Activated B cell treated with CpG ODN at 0.5 μM for 24 hours (primary cell): ENCODE data around the gene ADAMTS10. TPM values are rescaled to one million over a fixed set of nuclear protein-coding genes. Genes with fewer than 3 reads are reported as not detected.
A peak's percentile ranks its signal among the peaks of the same experiment; 100 is the strongest.

Experiments
- ATAC-seq: fragments of 200-7000 bp; cut with Tn5 transposase; one replicate; pipeline ENCODE4 v1.10.0; 2021; ENCODE audit warnings: low read depth, mild to moderate bottlenecking, moderate library complexity
- CTCF ChIA-PET: fragments of 350-600 bp; sonication (Branson Sonifier 250); formaldehyde crosslinking; loops from one replicate; lab custom pipeline; 2021; ENCODE audit warnings: antibody characterized with exemption; lab: Charles Lee
- POLR2A ChIA-PET: fragments of 350-600 bp; sonication (Branson Sonifier 250); formaldehyde crosslinking; loops from one replicate; lab custom pipeline; 2021; ENCODE audit warnings: antibody characterized with exemption; lab: Charles Lee
- DNase-seq: peaks from one replicate; pipeline ENCODE4 v3.0.0; 2022
- H3K27ac Mint-ChIP-seq: one replicate; pipeline ENCODE4 v1.8.0; 2020; ENCODE audit warnings: mixed read lengths
- H3K27me3 Mint-ChIP-seq: one replicate; pipeline ENCODE4 v1.8.0; 2021; ENCODE audit warnings: mixed read lengths
- H3K36me3 Mint-ChIP-seq: one replicate; pipeline ENCODE4 v1.8.0; 2021; ENCODE audit warnings: low read depth, mixed read lengths
- H3K4me1 Mint-ChIP-seq: one replicate; pipeline ENCODE4 v1.8.0; 2021; ENCODE audit warnings: mixed read lengths
- H3K4me3 Mint-ChIP-seq: one replicate; pipeline ENCODE4 v1.8.0; 2020; ENCODE audit warnings: mild to moderate bottlenecking, mixed read lengths
- H3K9me3 Mint-ChIP-seq: one replicate; pipeline ENCODE4 v1.8.0; 2020; ENCODE audit warnings: mixed read lengths
- intact Hi-C: fragments of 100-400 bp; cut with micrococcal nuclease; formaldehyde crosslinking; loops from one replicate; pipeline ENCODE4 v1.15.1; 2024
- total RNA-seq: library from RNA; stranded (reverse); gene quantifications from 2 replicates; pipeline ENCODE4 v1.2.3, GENCODE V29; 2022
- TF ChIP-seq, protein P1 (sequence below): fragments of 200-600 bp; IDR thresholded peaks from one replicate; pipeline ENCODE4 v1.8.0; 2022; ENCODE audit warnings: antibody characterized with exemption, mild to moderate bottlenecking

The ADAMTS10 gene
- total RNA-seq, 1 donor from 2014 or later, result 0.33 TPM

- ATAC-seq (no peak), DNase-seq (no peak)
- no peaks in the 10 kb centered on the region for H3K27me3 Mint-ChIP-seq
- no peaks in the 10 kb centered on the region for H3K4me1 Mint-ChIP-seq
- H3K9me3 Mint-ChIP-seq, result no peaks in the 10 kb centered on the region
- TF ChIP-seq, protein P1, sequence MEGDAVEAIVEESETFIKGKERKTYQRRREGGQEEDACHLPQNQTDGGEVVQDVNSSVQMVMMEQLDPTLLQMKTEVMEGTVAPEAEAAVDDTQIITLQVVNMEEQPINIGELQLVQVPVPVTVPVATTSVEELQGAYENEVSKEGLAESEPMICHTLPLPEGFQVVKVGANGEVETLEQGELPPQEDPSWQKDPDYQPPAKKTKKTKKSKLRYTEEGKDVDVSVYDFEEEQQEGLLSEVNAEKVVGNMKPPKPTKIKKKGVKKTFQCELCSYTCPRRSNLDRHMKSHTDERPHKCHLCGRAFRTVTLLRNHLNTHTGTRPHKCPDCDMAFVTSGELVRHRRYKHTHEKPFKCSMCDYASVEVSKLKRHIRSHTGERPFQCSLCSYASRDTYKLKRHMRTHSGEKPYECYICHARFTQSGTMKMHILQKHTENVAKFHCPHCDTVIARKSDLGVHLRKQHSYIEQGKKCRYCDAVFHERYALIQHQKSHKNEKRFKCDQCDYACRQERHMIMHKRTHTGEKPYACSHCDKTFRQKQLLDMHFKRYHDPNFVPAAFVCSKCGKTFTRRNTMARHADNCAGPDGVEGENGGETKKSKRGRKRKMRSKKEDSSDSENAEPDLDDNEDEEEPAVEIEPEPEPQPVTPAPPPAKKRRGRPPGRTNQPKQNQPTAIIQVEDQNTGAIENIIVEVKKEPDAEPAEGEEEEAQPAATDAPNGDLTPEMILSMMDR, result no peak
- intact Hi-C loops, result no loop called here
- peaks cover 33% of the 10 kb centered on the region for H3K36me3 Mint-ChIP-seq
- H3K27ac Mint-ChIP-seq, result no peak overlapping the region
- no peak overlapping the region for H3K4me3 Mint-ChIP-seq
- CTCF ChIA-PET, result no interaction called here
- POLR2A ChIA-PET, result no interaction called here
Measured at GRCh38 chr19:8544168-8544567, 66.3 kb downstream of the ADAMTS10 start.

GRCh38 chr19:8539621-8540149 is 70.8 kb downstream of the ADAMTS10 start:
- POLR2A ChIA-PET, result interaction anchor here (0.6 kb wide), 1 partner anchor 136 kb away, joined by 3 read pairs; no protein-coding TSS in a partner anchor
- CTCF ChIA-PET, result no interaction called here
- no peak overlapping the region for H3K4me3 Mint-ChIP-seq
- no peak overlapping the region for H3K27ac Mint-ChIP-seq
- no peaks in the 10 kb centered on the region for H3K27me3 Mint-ChIP-seq
- intact Hi-C loops, result no loop called here
- no peaks in the 10 kb centered on the region for H3K9me3 Mint-ChIP-seq
- no peaks in the 10 kb centered on the region for H3K4me1 Mint-ChIP-seq
- DNase-seq, result no peak
- peaks cover 38% of the 10 kb centered on the region for H3K36me3 Mint-ChIP-seq
- TF ChIP-seq, protein P1, result no peak
- ATAC-seq, result no peak

- DNase-seq (no peak), ATAC-seq (no peak)
- Mint-ChIP-seq H3K27ac (no peak overlapping the region), H3K4me3 (no peak overlapping the region), H3K27me3 (no peaks in the 10 kb centered on the region), H3K4me1 (no peaks in the 10 kb centered on the region), H3K36me3 (peaks cover 43% of the 10 kb centered on the region), H3K9me3 (no peaks in the 10 kb centered on the region)
- POLR2A ChIA-PET, result no interaction called here
- intact Hi-C loops, result no loop called here
- TF ChIP-seq, protein P1, result no peak
- CTCF ChIA-PET, result interaction anchor here (1.1 kb wide), 1 partner anchor 43 kb away, joined by 4 read pairs; no protein-coding TSS in a partner anchor
Measured at GRCh38 chr19:8537099-8537498, 73.4 kb downstream of the ADAMTS10 start.

DNA sequence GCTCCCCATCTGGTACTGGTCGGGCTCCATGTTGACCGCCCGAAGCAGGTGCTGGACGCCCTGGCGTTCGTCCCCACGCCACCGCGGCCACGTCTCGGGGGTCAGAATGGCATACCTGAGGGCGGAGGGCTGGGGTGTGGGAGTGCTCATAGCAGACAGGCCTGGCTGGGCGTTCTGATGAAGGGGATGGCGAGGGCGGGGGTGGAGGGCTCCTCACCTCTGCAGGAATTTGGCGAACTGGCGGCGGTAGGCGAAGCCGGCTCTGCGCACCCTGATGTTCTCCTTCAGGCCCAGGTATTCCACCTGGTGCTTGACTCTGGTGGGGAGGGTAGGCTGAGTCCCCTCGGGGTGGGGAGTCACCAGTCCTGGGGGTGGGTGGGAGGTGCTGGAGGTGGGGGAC is 74.2 kb downstream of the ADAMTS10 start:
- Mint-ChIP-seq H3K27ac (no peak overlapping the region), H3K9me3 (no peaks in the 10 kb centered on the region), H3K27me3 (no peaks in the 10 kb centered on the region), H3K4me1 (no peaks in the 10 kb centered on the region), H3K4me3 (no peak overlapping the region), H3K36me3 (peaks cover 45% of the 10 kb centered on the region)
- POLR2A ChIA-PET, result no interaction called here
- DNase-seq (no peak), ATAC-seq (no peak)
- TF ChIP-seq, protein P1, result no peak
- intact Hi-C loops, result no loop called here
- CTCF ChIA-PET, result no interaction called here

- H3K27ac Mint-ChIP-seq, result peak overlapping the region; percentile 31
- ChIA-PET POLR2A (interaction anchor here (0.6 kb wide), 1 partner anchor 129 kb away, joined by 3 read pairs; no protein-coding TSS in a partner anchor), CTCF (no interaction called here)
- H3K36me3 Mint-ChIP-seq, result peaks cover 60% of the 10 kb centered on the region
- H3K4me1 Mint-ChIP-seq, result no peaks in the 10 kb centered on the region
- no peak for ATAC-seq
- no peak overlapping the region for H3K4me3 Mint-ChIP-seq
- TF ChIP-seq, protein P1, result no peak
- no peak for DNase-seq
- intact Hi-C loops, result no loop called here
- H3K27me3 Mint-ChIP-seq, result no peaks in the 10 kb centered on the region
- H3K9me3 Mint-ChIP-seq, result no peaks in the 10 kb centered on the region
Measured at GRCh38 chr19:8532225-8532624, 78.3 kb downstream of the ADAMTS10 start.
